OCI-LY3 (cell line): ENCODE data around the gene BCL7C.

ENCODE experiments used
- CTCF ChIP-seq: fragments of 200-600, 300-600 bp; sonication (generic); IDR thresholded peaks from 2 replicates; pipeline ENCODE4 v1.5.1; 2014; ENCODE audit warnings: antibody characterized with exemption, low read length, low read depth
- EZH2phosphoT487 ChIP-seq: fragments of 200-600 bp; shearing (Covaris generic); IDR thresholded peaks from 2 replicates; pipeline ENCODE4 v1.6.1; 2018; ENCODE audit warnings: antibody characterized with exemption, mixed run types, low read depth

GRCh38 chr16:30904114-30904780 is 10.4 kb upstream of the BCL7C start:
- no peak for TF ChIP-seq CTCF
- no peak for TF ChIP-seq EZH2phosphoT487
